Stimulated activated naive CD4-positive, alpha-beta T cell (primary cell): ENCODE results near the gene BTN2A1.
"Not testable (repeated sequence)": the region's sequence is repeated elsewhere in the genome, so short reads cannot be mapped to it uniquely, and the experiment has no call there.

ENCODE experiments used
- DNase-seq, 6 experiments: peaks; one replicate each; lab custom pipeline; 2025; lab: John Stamatoyannopoulos, UW

BTN2A1 gene

GRCh38 chr6:26493258-26493657 lies 35.5 kb downstream of the BTN2A1 start:
- peak in 2 of 6 experiments; percentile 11 to 17 for DNase-seq

DNA sequence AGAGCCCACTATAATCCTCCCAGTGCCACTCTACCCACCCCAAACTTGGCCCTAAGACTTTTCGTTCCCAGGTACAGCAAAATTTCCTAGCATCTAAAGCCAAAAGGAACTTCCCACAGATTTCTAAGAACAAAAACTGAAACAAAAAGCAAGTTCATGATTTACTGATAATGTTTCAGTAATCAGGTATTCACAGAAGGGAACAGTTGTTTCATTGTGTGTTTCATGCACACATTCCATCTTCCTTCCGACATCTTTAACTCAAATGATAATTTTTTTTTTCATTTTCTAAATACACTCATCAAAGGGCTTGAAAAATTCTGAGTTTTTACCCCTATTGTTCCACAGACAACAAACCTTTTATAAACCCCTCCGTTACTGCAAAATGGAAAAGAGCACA lies 36.4 kb downstream of the BTN2A1 start:
- no peak for DNase-seq

GRCh38 chr6:26495281-26495680 lies 37.5 kb downstream of the BTN2A1 start:
- DNase-seq, result no peak

GRCh38 chr6:26497610-26498009 lies 39.9 kb downstream of the BTN2A1 start:
- DNase-seq, result no peak

DNA sequence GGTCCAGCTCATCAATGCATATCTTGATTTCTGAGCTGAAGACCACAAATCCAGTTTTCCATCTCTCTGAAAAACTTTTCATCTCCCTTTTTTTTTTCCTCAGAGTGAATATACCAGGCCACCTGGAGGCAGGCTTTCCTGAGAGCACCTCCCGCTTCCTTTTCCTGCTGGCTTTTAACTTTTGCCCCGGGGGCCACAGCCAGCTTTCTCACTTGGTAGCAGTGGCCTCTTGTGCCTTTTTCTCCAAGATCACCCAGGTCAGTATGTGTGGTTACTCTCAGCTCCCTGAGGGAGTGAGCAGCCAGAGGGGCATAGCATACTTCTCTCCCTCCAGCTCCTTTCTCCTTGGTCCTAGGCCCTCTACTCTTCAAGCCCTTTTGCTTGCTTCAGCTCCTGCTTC lies 42.3 kb downstream of the BTN2A1 start, which contains the start of gene BTN1A1:
Gene BTN1A1 (plus strand): TSS at position 202 of the 400 bp plus-strand sequence. CDS start 984 bp downstream, outside the sequence.
- no peak for DNase-seq

DNA sequence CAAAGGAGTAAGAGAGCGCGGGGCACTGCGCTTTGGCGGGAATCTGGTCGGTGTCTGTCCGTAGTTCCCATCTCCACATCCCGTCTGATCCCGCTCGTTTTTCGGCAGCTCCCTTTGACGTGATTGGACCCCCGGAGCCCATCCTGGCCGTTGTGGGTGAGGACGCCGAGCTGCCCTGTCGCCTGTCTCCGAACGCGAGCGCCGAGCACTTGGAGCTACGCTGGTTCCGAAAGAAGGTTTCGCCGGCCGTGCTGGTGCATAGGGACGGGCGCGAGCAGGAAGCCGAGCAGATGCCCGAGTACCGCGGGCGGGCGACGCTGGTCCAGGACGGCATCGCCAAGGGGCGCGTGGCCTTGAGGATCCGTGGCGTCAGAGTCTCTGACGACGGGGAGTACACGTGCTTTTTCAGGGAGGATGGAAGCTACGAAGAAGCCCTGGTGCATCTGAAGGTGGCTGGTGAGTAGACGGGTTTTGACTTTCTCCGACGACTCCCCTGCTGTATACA lies 43.8 kb downstream of the BTN2A1 start:
- DNase-seq, result peak; percentile 4 to 67 (median 19)

GRCh38 chr6:26502165-26502564 lies 44.4 kb downstream of the BTN2A1 start:
- no peak for DNase-seq

GRCh38 chr6:26502626-26503025 lies 44.9 kb downstream of the BTN2A1 start:
- no peak for DNase-seq

DNA sequence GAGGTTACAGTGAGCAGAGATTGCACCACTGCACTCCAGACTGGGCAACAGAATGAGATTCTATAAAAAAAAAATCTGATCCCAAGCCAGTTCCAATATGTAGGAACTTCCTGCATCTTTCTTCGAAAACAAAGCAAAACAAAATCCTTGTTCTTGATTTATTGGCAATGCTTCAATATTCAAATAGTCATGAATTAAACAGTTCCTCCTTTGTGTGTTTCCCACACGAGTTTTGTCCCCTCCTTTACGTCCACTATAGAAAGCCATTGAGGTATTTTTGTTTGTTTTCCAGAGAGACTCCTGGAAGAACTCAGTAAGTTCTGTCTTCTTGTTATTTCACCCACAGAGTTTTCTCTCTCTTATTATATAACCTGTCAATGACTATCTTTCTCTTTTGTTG lies 49.9 kb downstream of the BTN2A1 start:
- DNase-seq, result no peak

DNA sequence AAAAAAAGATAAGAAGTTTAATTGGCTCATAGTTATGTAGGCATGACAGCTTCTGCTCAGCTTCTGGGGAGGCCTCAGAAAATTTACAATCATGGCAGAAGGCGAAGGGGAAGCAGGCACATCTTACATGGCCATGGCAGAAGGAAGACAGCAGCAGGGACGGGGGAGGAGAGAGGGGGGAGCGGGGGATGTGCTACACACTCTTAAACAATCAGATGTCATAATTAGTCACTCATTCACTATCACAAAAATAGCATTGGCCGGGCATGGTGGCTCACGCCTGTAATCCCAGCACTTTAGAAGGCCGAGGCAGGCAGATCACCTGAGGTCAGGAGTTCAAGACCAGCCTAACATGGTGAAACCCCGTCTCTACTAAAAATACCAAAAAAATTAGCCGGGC lies 53.3 kb downstream of the BTN2A1 start:
- DNase-seq, result not testable (repeated sequence)

- no peak for DNase-seq
These were observed 57.2 kb downstream of the BTN2A1 start for GRCh38 chr6:26514984-26515383.

DNA sequence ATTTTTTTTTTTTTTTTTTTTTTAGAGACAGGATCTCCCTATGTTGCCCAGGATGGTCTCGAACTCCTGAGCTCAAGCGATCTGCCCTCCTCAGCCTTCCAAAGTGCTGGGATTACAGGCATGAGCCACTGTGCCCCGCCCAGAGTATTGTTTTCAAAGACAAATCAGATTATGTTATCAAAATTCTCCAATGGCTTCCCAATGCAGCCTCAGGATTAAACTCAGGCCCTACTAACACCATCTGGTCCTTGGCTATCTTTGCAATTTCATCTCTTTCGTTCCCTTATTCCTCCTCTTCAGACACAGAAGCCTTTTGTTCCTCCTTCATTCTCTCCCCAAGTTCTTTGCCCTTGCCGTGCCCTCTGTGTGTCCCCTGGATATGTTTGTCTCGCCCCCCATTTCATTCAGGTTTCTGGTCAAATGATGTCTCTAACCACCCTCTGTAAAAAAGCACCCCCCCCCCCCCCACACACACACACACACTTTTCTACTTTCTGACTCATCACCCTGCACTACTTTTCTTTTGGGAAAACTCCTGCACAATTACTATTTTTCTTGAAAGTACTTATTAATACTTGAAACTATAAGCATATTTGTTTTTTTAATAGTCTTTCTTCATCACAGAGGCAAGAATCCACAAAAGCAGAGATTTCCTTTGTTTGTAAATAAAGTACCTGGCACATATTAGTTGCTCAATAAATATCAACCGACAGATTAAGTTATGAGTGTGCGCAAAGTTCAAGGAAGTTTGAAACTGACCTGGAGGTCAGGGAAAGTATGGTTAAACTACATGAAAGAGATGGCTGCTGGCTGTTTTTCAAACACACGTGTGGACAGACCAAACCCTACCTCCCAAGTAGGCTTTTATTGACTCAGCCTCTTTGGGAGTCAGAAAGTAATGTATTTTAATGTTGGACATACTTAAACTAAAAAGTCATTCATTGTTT lies 59.0 kb downstream of the BTN2A1 start:
- no peak for DNase-seq
